Upper lobe of left lung (tissue), 4 donors: ENCODE results near the gene ZNF423.

Source experiments
- EP300 ChIP-seq, 4 donors: sonication (generic); formaldehyde crosslinking; IDR thresholded peaks; one replicate each; pipeline ENCODE4 v1.5.1; 2017; ENCODE audit warnings: antibody characterized with exemption in 4 of 4, control low read depth in 2 of 4
- TF ChIP-seq, protein P1 (sequence below), 6 experiments: fragments of 450-650 bp in 4 of 6; fragments of 200-600 bp in 2 of 6; sonication (generic) in 2 of 6; IDR thresholded peaks; one replicate each; pipeline ENCODE4 v1.5.1; 2016 to 2019; ENCODE audit warnings: antibody characterized with exemption in 6 of 6

- TF ChIP-seq, protein P1, sequence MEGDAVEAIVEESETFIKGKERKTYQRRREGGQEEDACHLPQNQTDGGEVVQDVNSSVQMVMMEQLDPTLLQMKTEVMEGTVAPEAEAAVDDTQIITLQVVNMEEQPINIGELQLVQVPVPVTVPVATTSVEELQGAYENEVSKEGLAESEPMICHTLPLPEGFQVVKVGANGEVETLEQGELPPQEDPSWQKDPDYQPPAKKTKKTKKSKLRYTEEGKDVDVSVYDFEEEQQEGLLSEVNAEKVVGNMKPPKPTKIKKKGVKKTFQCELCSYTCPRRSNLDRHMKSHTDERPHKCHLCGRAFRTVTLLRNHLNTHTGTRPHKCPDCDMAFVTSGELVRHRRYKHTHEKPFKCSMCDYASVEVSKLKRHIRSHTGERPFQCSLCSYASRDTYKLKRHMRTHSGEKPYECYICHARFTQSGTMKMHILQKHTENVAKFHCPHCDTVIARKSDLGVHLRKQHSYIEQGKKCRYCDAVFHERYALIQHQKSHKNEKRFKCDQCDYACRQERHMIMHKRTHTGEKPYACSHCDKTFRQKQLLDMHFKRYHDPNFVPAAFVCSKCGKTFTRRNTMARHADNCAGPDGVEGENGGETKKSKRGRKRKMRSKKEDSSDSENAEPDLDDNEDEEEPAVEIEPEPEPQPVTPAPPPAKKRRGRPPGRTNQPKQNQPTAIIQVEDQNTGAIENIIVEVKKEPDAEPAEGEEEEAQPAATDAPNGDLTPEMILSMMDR (IDR thresholded peaks at IDR 0.05) = no peak
- no peak for TF ChIP-seq EP300 (IDR thresholded peaks at IDR 0.05)
Observed at GRCh38 chr16:49670627-49671026, 185.3 kb downstream of the ZNF423 start.
